Measurements from ENCODE around the gene ATAD3A. TPM values are rescaled to one million over a fixed set of nuclear protein-coding genes. Genes with fewer than 3 reads are reported as not detected.
"Not testable (repeated sequence)": the region's sequence is repeated elsewhere in the genome, so short reads cannot be mapped to it uniquely, and the experiment has no call there.

ATAD3A gene
- total RNA-seq = 51.5 and 53.6 TPM in 2 replicates

GRCh38 chr1:1511533-1512285, at the start of gene ATAD3A:
TSS of gene ATAD3A (plus strand) at chr1:1512162. CDS start at chr1:1512269, 107 bp downstream.
- TF ChIP-seq CTCF (IDR thresholded peaks at IDR 0.05; ENCODE audit: insufficient read depth, low read length, poor library complexity, severe bottlenecking) = no peak
- DNase-seq (ENCODE audit: low read depth) = peak; percentile 85
- Histone ChIP-seq H3K27me3 (ENCODE audit: control insufficient read depth, insufficient read depth, low read length) (no peaks in the 10 kb centered on the region), H3K4me3 (ENCODE audit: low read depth, low read length) (peak within 1 kb of the TSS; percentile 68), H3K36me3 (ENCODE audit: control insufficient read depth, insufficient read depth, low read length) (no peaks in the 10 kb centered on the region)

GRCh38 chr1:1462318-1462966, 49.5 kb upstream of the ATAD3A start:
- DNase-seq (ENCODE audit: low read depth) = no peak
- Histone ChIP-seq H3K27me3 (ENCODE audit: control insufficient read depth, insufficient read depth, low read length) (no peaks in the 10 kb centered on the region), H3K36me3 (ENCODE audit: control insufficient read depth, insufficient read depth, low read length) (no peaks in the 10 kb centered on the region), H3K4me3 (ENCODE audit: low read depth, low read length) (no peak overlapping the region)
- no peak for TF ChIP-seq CTCF (IDR thresholded peaks at IDR 0.05; ENCODE audit: insufficient read depth, low read length, poor library complexity, severe bottlenecking)

- TF ChIP-seq CTCF (IDR thresholded peaks at IDR 0.05; ENCODE audit: insufficient read depth, low read length, poor library complexity, severe bottlenecking) = no peak
- Histone ChIP-seq H3K36me3 (ENCODE audit: control insufficient read depth, insufficient read depth, low read length) (no peaks in the 10 kb centered on the region), H3K27me3 (ENCODE audit: control insufficient read depth, insufficient read depth, low read length) (no peaks in the 10 kb centered on the region), H3K4me3 (ENCODE audit: low read depth, low read length) (no peak overlapping the region)
- no peak for DNase-seq (ENCODE audit: low read depth)
Observed at GRCh38 chr1:1463312-1463711, 48.6 kb upstream of the ATAD3A start.

- H3K27me3 ChIP-seq (ENCODE audit: control insufficient read depth, insufficient read depth, low read length); DNase-seq (ENCODE audit: low read depth); H3K4me3 ChIP-seq (ENCODE audit: low read depth, low read length): not testable (repeated sequence)
Observed at GRCh38 chr1:1468196-1468985, 43.6 kb upstream of the ATAD3A start.

GRCh38 chr1:1470626-1471388, 41.2 kb upstream of the ATAD3A start:
- TF ChIP-seq CTCF (IDR thresholded peaks at IDR 0.05; ENCODE audit: insufficient read depth, low read length, poor library complexity, severe bottlenecking) = no peak
- peak overlapping the region; percentile 67 for H3K4me3 ChIP-seq (ENCODE audit: low read depth, low read length)
- H3K27me3 ChIP-seq (ENCODE audit: control insufficient read depth, insufficient read depth, low read length) = no peaks in the 10 kb centered on the region
- no peak for DNase-seq (ENCODE audit: low read depth)
- H3K36me3 ChIP-seq (ENCODE audit: control insufficient read depth, insufficient read depth, low read length) = no peaks in the 10 kb centered on the region

More at GRCh38 chr1:1468196-1468985, 43.6 kb upstream of the ATAD3A start:
- not testable (repeated sequence) for H3K36me3 ChIP-seq (ENCODE audit: control insufficient read depth, insufficient read depth, low read length)

All from kidney epithelial cell (primary cell).